HG02943 (cell line): ENCODE data around the gene MYO15B.

Experiments
- ATAC-seq: cut with Tn5 transposase; IDR thresholded peaks from one replicate; pipeline ENCODE4 v1.9.1; 2021; ENCODE audit warnings: mild to moderate bottlenecking, low read depth, moderate library complexity; ENCODE audit not compliant: unreplicated experiment

Gene MYO15B

DNA sequence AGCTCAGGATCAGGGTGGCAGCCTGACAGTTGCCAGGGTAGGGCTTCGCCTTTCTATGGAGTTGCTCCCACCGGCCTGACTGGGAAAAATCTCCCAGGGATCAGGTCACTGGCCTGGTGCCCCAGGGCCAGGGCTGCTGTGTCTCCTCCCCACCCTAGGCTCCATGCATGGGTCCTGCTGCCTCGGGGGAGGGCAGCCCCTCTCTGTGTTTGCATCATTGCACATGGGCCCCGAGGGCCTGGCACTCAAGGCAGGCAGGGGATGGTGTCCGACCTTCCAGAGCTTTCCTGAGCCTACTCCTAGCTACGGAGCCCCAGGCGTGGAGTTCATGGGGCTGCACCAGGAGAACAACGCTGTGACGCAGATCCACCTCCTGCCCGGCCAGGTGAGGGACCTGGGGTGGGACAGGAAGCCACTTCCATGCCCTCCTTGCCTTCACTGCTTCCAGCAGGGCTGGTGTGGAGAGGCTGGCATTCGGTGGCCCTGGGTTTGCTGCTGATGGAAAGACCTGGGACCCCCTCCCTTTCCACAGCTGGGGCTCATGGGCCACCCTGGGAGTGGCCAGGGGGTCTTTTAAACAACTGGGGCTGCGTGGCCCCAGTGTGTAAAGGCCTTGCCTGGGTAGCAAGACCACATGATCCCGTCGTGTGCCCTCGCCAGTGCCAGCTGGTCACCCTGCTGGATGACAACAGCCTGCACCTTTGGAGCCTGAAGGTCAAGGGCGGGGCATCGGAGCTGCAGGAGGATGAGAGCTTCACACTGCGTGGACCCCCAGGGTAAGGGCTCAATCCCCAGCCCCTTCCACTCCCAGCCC lies 29.5 kb upstream of the MYO15B start:
- ATAC-seq, result no peak

DNA sequence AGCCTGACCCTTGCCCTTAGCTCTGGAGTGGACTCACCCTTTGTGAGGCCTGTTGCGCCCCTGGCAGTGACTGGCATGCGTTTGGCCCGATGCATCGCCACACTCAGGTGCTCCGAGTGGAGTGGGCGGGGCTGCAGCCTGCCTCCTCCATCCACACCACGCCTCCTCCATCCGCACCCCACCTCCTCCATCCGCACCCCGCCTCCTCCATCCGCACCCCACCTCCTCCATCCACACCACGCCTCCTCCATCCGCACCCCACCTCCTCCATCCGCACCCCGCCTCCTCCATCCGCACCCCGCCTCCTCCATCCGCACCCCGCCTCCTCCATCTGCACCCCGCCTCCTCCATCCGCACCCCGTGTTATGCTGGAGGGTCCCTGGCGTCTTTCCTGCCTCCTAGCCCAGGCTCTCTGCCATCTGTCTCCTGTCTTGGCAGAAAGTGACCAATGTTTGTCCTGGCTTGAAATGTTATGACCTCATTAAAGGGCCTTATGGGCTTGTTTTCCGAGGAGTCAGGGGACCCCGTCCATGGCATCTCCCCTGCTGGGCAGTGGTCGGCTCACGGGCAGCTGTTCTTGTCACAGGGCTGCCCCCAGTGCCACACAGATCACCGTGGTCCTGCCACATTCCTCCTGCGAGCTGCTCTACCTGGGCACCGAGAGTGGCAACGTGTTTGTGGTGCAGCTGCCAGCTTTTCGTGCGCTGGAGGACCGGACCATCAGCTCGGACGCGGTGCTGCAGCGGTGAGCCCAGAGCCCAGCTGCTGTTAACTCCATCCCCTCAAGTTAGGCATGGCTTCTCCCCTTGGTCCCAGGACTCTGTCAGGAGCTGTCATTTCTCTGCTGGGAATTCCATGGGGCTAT lies 28.7 kb upstream of the MYO15B start:
- no peak for ATAC-seq

DNA sequence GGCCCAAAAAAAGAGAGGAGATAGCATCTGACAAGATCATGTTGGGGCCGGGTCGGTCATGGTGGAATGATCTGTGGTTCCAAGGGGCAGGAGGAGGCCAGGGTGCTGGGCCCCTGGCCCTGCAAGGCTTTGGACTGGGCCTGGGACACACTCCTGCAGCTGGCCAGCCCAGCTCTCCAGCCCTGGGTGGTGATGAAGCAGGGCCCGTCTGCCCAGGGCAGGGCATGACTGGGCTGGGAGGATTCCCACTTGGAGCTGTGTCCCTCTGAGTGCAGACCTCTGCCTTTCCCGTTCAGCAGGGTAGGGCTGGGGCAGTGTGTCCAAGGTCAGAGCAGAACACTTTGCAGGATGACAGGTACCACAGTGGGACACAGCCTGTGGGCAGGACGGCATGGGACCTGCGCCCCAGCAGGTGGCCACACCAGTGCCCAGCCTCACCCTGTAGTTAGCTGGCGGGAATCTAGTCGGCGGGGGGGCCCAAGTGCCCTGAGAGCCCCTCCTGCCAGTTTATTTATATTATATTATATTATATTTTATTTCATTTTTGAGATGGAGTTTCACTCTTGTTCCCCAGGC lies 27.6 kb upstream of the MYO15B start:
- ATAC-seq, result no peak

DNA sequence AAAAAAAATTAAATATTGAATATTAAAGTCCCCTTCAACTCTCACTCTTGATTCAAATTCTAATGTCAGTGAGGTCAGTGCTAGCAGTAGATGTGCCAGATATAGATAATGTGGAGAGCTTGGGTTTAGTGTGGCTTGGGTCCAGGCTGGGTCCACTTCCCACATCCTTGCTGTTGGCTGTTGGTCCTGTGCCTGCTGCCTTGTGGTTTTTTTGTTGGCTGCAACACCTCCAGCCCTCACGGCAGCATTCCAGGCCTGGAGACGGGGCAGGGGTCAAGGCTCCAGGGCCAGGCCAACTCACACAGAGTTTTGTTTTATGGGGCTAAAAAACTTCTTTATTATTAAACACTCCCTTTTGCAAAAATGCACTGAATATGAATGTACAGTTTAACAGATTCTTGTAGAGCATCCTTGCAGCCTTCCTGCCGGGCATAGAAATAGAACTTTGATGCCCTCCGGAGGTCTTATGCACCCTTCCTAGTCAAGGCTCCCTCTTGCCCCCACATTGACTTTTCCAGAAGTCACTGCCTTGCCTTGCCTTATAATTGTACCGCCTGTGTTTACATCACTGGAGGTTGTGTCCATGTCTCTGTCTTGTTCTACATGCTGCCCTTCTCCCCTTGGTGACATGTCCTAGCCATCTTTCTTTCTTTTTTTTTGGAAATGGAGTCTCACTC lies 25.5 kb upstream of the MYO15B start:
- ATAC-seq, result no peak

DNA sequence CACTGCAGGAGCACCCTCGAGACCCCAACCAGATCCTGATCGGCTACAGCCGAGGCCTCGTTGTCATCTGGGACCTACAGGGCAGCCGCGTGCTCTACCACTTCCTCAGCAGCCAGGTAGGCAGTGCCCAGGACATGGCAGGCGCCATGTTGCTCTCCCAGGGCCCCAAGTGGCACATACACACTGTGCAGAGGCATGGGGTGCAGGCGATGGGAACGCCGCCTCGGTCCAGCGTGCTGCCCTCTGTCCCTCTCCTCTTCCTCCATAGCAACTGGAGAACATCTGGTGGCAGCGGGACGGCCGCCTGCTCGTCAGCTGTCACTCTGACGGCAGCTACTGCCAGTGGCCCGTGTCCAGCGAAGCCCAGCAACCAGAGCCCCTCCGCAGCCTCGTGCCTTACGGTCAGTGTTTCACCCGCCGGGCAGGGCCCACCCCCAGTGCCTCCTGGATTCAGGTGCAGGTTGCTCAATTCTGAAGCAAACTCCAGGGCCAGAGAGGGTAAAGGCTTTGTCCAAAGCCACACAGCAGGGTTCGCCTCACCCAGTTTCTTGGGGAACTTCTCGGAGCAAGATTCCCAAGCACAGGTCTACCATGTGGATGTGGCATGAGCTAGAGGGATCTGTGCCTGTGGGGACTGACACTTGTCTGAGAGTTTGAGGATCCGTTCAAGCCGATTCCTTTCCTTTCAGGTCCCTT lies 24.4 kb upstream of the MYO15B start:
- no peak for ATAC-seq

- no peak for ATAC-seq
Measured at GRCh38 chr17:75564195-75564594, 23.4 kb upstream of the MYO15B start.

- ATAC-seq, result no peak
Measured at GRCh38 chr17:75565066-75565465, 22.5 kb upstream of the MYO15B start.

DNA sequence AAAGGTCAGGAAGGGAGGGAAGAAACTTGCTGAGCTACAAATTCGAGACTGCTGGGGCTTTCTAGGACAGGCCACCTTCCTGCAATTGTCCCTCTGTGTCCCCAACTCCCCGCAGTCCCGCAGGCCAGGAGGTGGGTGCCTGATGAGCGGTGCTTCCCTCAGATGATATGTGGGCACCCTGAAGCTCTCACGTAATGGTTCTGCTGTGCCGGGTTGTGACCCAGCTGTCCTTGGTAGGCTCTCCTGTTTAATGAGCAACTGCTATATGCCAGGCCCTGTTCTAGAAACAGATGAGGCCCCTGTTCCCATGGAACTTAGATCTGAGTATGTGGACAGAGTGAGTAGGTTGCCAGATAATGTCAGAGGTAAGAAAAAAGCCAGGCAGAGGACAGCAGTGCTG lies 22.0 kb upstream of the MYO15B start:
- no peak for ATAC-seq

DNA sequence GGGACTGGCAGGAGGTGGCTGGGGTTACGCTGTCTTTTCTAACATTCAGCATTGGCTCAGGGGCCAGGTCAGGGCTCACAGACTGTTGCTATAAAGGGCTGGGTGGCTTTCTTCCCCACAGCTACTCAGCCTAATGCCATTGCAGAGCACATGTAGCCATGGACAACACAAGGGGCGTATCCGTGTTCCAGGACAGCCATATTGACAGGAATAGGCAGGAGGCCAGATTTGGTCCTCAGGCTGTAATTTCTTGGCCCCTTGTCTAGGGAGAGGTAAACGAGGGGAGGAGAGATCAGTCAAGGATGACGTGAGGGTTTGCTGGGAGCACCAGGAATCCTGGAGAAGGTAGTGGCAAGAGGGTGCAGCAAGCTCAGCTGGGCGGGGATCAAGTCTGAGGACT lies 21.2 kb upstream of the MYO15B start:
- ATAC-seq, result no peak

- ATAC-seq, result no peak
Measured at GRCh38 chr17:75566834-75567233, 20.8 kb upstream of the MYO15B start.

DNA sequence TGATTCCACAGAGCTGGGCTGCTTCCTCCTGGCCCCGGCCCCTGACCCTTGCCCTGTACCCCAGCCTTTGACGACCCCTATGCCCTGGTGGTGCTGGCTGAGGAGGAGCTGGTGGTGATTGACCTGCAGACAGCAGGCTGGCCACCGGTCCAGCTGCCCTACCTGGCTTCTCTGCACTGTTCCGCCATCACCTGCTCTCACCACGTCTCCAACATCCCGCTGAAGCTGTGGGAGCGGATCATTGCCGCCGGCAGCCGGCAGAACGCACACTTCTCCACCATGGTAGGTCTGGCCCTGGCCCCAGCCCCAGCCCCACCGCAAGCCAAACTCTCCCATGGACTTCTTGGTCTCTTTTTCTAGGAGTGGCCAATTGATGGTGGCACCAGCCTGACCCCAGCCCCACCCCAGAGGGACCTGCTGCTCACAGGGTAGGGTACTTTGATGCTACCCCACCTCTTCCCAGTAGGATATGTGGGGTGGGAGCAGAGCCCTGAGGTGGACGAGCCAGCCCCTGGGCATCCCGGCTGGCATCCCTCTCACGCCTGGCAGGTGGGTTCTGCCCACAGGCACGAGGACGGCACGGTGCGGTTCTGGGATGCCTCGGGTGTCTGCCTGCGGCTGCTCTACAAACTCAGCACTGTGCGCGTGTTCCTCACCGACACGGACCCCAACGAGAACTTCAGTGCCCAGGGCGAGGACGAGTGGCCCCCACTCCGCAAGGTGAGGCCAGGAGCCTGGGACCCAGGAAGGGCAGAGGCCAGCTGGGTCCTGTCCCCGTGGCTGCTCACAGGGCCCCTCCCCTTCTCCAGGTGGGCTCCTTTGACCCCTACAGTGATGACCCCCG lies 19.0 kb upstream of the MYO15B start:
- ATAC-seq, result no peak

- no peak for ATAC-seq
Measured at GRCh38 chr17:75570034-75570676, 17.4 kb upstream of the MYO15B start.

DNA sequence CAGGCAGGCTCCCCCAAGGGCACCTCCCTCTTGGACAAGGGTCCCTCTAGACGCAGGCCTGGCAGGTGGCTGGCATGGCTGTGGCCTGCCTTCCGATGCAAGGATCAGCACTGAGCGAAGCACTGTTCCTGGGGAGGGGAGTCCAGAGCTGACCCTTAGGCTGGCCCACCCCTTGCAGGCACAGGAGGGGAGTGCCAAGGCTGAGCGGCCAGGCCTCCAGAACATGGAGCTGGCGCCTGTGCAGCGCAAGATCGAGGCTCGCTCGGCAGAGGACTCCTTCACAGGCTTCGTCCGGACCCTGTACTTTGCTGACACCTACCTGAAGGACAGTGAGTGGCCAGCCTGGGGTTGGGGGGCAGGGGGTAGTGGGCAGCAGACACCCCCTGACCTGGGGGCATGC lies 16.8 kb upstream of the MYO15B start:
- no peak for ATAC-seq

GRCh38 chr17:75571197-75571884 lies 16.3 kb upstream of the MYO15B start:
- no peak for ATAC-seq

- no peak for ATAC-seq
Measured at GRCh38 chr17:75571885-75572215, 15.8 kb upstream of the MYO15B start.

DNA sequence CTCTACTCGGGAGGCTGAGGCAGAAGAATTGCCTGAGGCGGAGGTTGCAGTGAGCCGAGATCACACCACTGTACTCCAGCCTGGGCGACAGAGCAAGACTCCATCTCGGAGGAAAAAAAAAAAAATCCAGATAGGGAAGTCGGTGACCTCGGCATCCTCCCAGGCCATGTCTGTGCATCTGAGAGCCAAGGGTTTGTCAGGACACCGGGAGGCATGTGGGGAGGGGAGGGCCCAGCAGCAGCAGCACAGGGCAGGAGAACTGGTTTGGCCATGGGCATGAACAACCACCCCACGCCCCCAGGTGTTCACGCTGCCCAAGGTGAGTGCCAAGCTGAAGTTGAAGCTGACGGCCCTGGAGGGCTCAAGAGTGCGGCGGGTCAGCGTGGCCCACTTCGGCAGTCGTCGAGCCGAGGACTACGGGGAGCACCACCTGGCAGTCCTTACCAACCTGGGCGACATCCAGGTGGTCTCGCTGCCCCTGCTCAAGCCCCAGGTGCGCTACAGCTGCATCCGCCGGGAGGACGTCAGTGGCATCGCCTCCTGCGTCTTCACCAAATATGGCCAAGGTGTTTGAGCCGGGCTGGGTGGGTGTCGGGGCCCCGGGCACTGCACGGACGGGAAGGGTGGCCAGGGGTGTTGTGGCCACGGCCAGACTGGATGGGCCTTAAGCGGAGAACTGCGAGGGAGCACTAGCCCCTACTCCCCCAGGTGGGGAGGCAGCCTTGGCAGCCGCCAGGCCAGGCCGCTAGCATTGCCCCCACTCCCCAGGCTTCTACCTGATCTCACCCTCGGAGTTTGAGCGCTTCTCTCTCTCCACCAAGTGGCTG lies 14.7 kb upstream of the MYO15B start:
- no peak for ATAC-seq

DNA sequence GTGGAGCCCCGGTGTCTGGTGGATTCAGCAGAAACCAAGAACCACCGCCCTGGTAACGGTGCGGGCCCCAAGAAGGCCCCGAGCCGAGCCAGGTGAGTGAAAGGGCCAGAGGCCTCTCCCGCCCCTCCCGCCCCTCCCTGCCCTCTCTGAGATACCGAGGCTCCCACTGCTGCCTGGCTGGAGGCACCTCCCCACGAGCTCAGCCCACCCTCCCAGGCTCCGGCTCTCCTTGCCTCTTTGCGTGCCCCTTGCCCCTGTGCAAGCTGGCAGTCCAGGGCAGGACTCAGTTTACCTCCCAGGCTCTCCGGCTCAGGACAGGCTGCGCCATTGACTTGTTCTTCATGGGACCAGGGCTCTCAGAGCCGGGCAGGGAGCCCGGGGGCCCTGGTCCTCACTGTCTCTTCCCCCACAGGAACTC lies 14.1 kb upstream of the MYO15B start:
- ATAC-seq, result no peak

DNA sequence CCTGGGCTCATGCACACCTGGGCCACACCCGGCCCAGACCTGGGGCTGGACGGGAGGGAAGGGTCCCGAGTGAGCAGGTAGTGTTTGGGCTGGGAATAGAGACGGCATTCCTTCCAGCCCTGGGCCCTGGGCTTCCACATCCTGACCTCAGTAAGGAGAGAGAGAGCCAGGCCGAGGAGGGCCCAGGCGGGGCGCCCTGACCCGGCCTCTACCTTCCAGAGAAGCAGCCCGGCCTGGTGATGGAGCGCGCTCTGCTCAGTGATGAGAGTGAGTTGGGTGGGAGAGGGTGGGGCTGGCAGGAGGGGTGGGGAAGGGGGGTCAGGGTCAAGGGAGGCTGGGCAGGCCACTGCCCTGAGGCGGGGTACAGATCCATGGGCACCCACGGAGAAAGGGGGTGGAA lies 13.6 kb upstream of the MYO15B start:
- ATAC-seq, result no peak
